GM15510 (cell line): ENCODE measurements around the gene DYSF.

Experiments
- POLR2A ChIP-seq: IDR thresholded peaks from 3 replicates; pipeline ENCODE4 v1.6.1; 2011; ENCODE audit warnings: borderline replicate concordance; ENCODE audit not compliant: insufficient read length; ENCODE audit errors: extremely low read depth

DYSF gene

GRCh38 chr2:71455011-71455740 is 1.8 kb downstream of the DYSF start:
- no peak for TF ChIP-seq POLR2A

- no peak for TF ChIP-seq POLR2A
Observed at GRCh38 chr2:71455741-71456569, 2.6 kb downstream of the DYSF start.

GRCh38 chr2:71456617-71457016 is 3.3 kb downstream of the DYSF start:
- no peak for TF ChIP-seq POLR2A

- no peak for TF ChIP-seq POLR2A
Observed at GRCh38 chr2:71457123-71457915, 4.0 kb downstream of the DYSF start.

GRCh38 chr2:71457923-71458322 is 4.6 kb downstream of the DYSF start:
- no peak for TF ChIP-seq POLR2A

GRCh38 chr2:71458413-71459083 is 5.2 kb downstream of the DYSF start:
- no peak for TF ChIP-seq POLR2A

GRCh38 chr2:71459084-71459431 is 5.7 kb downstream of the DYSF start:
- no peak for TF ChIP-seq POLR2A

- no peak for TF ChIP-seq POLR2A
Observed at GRCh38 chr2:71460056-71460455, 6.7 kb downstream of the DYSF start.

GRCh38 chr2:71460595-71461303 is 7.4 kb downstream of the DYSF start:
- no peak for TF ChIP-seq POLR2A

- TF ChIP-seq POLR2A, result no peak
Observed at GRCh38 chr2:71461304-71461671, 7.9 kb downstream of the DYSF start.

GRCh38 chr2:71462056-71462605 is 8.8 kb downstream of the DYSF start:
- no peak for TF ChIP-seq POLR2A

- TF ChIP-seq POLR2A, result no peak
Observed at GRCh38 chr2:71462641-71463341, 9.4 kb downstream of the DYSF start.

- TF ChIP-seq POLR2A, result no peak
Observed at GRCh38 chr2:71463342-71463654, 9.9 kb downstream of the DYSF start.
